NCI-H460 (cell line): ENCODE results near the gene TFAP2C. TPM values are rescaled to one million over a fixed set of nuclear protein-coding genes. Genes with fewer than 3 reads are reported as not detected.

Experiments
- DNase-seq: peaks from one replicate; pipeline ENCODE4 v3.0.0-alpha.2; 2016; ENCODE audit warnings: low read depth; ENCODE audit errors: extremely low read depth
- polyA plus RNA-seq: library from polyadenylated mRNA; depleted of rRNA; stranded (reverse); fragments of >200 nt; gene quantifications from 2 replicates; pipeline ENCODE4 v1.2.3, GENCODE V29; 2014; cell fraction: nucleus; rRNA removed
- total RNA-seq: library from RNA; depleted of rRNA; stranded (reverse); fragments of >200 nt; shearing (Covaris generic); gene quantifications from 2 replicates; pipeline ENCODE4 v1.2.3, GENCODE V29; 2014; rRNA removed

TFAP2C gene
- 11.3 and 11.8 TPM in 2 replicates for total RNA-seq
- 10.4 and 13.1 TPM in 2 replicates for polyA plus RNA-seq

GRCh38 chr20:56628873-56629463 lies at the start of gene TFAP2C:
TSS of gene TFAP2C (plus strand) at chr20:56629306. CDS start at chr20:56629545, 239 bp downstream.
- DNase-seq = peak; percentile 84

DNA sequence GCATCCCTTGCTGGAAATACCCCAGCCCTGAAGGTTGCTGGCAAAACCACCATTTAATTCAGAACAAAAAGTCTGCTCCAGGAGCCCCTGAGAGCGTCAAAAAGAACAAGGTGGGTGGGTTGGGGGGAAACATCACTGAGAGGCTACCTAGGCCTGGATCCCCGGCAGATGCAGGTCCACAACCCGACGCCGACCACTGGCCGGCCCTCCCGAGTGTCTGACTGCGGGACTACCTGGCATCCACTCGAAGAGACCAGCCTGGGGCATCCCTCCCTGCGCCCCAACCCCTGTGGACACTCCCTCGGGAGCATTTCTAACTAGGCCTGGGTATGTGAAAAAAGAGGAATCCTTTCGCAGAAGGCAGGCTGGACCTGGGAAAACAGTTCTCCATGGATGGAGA lies 48.9 kb upstream of the TFAP2C start:
- DNase-seq = no peak

DNA sequence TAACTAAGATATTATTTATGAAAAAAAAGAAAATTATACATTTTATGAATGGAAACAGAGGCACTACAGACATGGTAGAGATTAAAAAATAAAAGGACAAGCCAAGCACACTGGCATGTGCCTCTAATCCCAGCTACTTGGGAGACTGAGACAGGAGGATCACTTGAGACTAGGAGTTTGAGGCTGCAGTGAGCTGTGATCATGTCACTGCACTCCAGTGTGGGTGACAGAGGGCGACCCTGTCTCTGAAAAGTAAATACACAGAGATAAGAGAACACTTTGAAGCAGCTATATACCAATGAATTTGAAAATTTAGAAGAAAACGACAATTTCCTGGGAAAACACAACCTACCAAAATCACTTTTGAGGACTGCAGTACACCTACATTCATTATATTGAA lies 47.4 kb upstream of the TFAP2C start:
- no peak for DNase-seq

DNA sequence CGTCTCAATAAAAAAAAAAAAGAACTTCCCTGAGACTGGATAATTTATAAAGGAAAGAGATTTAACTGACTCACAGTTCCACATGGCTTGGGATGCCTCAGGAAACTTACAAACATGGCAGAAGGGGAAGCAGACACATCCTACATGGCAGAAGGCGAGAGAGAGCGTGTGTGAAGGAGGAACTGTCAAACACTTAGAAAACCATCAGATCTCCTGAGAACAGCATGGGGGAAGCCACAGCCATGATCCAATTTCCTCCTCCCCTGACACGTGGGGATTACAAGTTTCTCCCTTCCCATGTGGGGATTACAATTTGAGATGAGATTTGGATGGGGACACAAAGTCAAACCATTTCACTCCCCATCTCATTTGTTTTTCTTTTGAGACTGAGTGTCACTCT lies 46.6 kb upstream of the TFAP2C start:
- no peak for DNase-seq

- DNase-seq = no peak
Observed at GRCh38 chr20:56584916-56585315, 44.2 kb upstream of the TFAP2C start.

DNA sequence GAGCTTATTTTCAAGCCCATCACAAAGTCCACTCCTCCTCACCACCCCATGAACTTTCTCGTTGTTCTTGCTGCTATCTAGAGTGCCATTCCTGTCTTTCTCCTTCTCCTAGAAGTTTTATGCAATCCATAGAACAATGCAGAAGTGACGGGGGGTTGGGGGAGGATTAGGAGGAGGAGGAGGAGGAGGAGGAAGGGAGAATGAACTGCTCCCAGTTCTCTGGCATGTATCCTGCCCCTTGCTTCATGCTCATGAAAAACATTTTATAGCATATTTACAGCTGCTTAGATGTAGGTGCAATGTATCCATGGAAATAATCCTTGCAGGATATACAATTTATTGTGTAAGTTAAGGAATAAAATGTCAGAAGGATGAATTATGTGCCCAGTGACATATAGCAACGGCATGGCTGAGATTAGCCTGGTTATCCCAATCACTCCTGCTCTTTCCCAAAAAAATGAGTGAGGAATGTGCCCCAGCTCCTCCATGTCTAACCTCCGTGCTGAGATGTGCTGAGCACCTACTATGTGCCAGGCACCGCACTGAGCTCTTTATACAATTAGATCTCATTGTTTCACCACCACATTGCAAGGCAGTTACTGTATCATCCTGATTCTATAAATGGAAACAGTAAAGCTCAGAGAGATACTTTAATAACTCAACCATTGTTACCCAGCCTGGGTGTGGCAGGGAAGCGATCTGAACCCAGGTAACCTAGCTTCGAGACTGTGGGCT lies 41.6 kb upstream of the TFAP2C start:
- DNase-seq = no peak

- no peak for DNase-seq
Observed at GRCh38 chr20:56588996-56589395, 40.1 kb upstream of the TFAP2C start.

DNA sequence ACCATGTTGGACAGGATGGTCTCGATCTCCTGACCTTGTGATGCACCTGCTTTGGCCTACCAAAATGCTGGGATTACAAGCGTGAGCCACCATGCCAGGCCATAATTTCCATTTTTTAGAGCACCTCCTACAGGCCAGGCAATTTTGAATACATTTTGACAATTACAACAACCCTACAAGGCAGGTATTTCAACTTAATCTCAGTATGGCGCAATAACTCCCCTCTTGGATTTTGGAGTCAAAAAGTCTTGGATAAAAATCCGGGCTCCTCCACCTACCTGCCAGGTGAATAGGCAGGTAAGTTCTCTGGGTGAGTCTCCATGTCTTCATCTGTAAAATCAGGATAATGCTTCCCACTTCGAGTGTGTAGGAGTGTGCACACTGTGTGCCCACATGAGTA lies 39.5 kb upstream of the TFAP2C start:
- DNase-seq = no peak

DNA sequence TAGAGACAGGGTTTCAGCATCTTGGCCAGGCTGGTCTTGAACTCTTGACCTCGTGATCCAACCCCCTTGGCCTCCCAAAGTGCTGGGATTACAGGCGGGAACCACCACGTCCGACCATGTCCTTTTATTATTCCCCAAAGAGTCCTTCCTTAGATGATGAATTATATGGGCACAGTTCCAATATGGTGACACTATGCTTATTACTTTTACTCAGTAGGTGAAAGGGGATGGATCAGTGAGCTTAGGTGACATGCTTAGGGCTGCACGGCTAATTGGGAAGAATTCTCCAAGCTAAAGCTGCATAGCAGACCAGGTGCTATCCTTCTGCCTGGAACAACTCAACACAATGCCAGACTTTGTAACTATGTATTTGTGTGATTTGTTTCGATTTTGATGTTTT lies 38.2 kb upstream of the TFAP2C start:
- no peak for DNase-seq

GRCh38 chr20:56592211-56592610 lies 36.9 kb upstream of the TFAP2C start:
- DNase-seq = no peak

DNA sequence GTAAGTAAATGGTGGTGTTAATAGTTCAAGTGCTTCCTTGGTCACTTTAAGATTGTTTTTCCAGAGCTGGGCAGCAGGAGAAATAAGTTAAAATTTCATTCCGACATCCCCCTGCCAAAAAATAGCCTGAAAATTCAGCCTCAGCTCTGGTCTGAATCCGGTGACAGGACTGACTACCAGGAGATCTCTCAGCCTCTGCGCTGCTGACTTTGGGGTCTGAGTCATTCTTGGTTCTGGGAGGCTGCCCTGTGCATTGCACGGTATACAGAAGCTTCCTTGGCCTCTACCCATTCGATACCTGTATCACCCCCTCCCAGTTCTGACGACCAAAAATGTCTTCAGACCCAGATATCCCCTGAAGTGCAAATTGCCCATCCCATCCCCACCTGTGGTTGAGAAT lies 36.3 kb upstream of the TFAP2C start:
- no peak for DNase-seq

- no peak for DNase-seq
Observed at GRCh38 chr20:56595746-56596475, 33.2 kb upstream of the TFAP2C start.

DNA sequence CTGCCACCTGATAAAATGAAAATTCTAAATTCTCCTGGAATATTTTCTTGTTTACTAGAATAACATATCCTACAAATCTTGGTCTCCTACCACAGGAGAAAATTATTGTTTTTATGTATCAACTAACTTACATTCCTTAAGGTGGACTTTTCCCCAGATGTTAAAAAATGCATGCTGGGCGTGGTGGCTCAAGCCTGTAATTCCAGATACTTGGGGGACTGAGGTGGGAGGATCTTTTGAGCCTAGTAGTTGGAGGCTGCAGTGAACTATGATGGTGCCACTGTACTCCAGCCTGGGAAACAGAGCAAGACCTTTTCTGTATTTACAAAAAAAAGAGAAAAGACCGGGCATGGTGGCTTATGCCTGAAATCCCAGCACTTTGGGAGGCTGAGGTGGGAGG lies 27.9 kb upstream of the TFAP2C start:
- no peak for DNase-seq

- DNase-seq = no peak
Observed at GRCh38 chr20:56604673-56605072, 24.4 kb upstream of the TFAP2C start.

DNA sequence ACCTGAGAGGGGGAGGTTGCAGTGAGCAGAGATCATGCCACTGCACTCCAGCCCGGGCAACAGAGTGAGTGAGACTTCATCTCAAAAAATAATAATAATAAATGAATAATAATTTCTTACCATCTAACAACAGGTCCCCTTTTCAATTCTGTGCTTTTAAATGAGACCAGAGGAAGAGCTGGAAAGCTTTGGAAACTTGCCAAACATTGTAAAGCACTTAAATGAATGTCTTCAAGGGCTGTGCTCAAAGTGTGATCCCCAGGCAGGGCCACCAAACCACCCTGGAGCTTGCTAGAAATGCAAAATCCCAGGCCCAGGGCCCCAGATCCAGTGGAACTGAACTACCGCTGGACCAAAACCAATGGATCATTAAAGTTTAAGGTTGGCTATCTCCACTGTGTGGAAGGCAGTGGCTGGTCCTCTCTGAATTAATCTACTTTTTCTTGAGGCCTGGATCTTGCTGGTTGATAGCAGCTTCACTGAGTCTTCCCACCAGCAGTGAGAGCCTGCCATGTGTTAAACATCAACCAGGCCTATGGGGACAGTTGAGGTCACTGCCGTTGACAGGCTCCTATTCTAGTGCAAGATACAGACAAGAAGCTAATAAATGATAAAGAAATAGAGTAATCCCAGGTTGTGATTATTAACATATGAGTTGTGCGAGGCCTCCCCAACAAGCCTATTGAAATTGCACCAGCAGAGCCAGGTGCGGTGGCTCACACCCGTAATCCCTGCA lies 23.7 kb upstream of the TFAP2C start:
- no peak for DNase-seq

- DNase-seq = no peak
Observed at GRCh38 chr20:56606174-56606945, 22.7 kb upstream of the TFAP2C start.

GRCh38 chr20:56607061-56607704 lies 21.9 kb upstream of the TFAP2C start:
- DNase-seq = no peak

DNA sequence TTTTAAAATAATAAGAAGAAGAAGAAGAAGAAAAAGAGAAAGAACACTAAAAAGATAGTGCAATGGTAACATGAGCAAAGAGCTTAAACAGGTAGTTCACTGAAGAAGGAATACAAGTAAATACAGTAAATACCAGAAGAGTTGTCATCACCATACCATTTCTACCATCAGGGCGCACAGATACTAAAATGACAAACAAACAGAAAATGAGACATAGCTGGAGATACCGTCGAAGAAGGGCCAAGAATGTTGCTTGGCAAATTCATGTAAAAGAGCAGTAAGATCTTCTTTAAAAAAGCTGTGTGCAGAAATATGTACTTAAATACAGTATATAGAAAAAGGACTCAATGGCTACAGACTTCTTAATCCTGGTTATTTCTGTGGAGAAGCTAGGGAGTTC lies 20.7 kb upstream of the TFAP2C start:
- no peak for DNase-seq

- no peak for DNase-seq
Observed at GRCh38 chr20:56609321-56609720, 19.8 kb upstream of the TFAP2C start.

DNA sequence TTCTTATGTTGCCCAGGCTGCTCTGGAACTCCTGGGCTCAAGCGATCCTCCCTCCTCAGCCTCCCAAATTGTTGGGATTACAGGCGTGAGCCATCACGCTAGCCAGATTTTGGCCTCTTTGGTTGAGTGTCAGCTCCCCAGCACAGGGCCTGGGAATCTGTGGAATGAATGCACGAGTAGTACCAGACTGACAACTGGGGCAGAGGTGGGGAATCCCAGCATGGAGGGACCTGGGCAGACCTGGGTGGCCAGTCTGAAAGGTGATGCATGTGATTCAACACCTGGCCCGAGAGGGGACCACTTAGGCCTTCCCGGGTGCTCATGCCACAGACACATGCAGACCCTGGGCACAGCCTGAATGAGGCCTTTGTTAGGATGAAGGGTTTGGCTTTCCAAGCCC lies 19.0 kb upstream of the TFAP2C start:
- no peak for DNase-seq
